HFF-Myc (cell line): ENCODE results near the gene NUP50.

Experiments used
- DNase-seq: peaks from one replicate; pipeline ENCODE4 v3.0.0-alpha.2; 2011; ENCODE audit warnings: low read depth; ENCODE audit errors: extremely low read depth
- H3K4me3 ChIP-seq: replicated peaks from 2 replicates; pipeline ENCODE4 v1.5.1; 2011; ENCODE audit warnings: low read depth, mild to moderate bottlenecking, control low read depth, low read length
- TF ChIP-seq, protein P1 (sequence below): IDR thresholded peaks from 2 replicates; pipeline ENCODE4 v1.5.1; 2012; ENCODE audit warnings: mild to moderate bottlenecking, low read depth, low read length, control low read depth; ENCODE audit errors: missing control alignments

NUP50 gene, protein sequence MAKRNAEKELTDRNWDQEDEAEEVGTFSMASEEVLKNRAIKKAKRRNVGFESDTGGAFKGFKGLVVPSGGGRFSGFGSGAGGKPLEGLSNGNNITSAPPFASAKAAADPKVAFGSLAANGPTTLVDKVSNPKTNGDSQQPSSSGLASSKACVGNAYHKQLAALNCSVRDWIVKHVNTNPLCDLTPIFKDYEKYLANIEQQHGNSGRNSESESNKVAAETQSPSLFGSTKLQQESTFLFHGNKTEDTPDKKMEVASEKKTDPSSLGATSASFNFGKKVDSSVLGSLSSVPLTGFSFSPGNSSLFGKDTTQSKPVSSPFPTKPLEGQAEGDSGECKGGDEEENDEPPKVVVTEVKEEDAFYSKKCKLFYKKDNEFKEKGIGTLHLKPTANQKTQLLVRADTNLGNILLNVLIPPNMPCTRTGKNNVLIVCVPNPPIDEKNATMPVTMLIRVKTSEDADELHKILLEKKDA

DNA sequence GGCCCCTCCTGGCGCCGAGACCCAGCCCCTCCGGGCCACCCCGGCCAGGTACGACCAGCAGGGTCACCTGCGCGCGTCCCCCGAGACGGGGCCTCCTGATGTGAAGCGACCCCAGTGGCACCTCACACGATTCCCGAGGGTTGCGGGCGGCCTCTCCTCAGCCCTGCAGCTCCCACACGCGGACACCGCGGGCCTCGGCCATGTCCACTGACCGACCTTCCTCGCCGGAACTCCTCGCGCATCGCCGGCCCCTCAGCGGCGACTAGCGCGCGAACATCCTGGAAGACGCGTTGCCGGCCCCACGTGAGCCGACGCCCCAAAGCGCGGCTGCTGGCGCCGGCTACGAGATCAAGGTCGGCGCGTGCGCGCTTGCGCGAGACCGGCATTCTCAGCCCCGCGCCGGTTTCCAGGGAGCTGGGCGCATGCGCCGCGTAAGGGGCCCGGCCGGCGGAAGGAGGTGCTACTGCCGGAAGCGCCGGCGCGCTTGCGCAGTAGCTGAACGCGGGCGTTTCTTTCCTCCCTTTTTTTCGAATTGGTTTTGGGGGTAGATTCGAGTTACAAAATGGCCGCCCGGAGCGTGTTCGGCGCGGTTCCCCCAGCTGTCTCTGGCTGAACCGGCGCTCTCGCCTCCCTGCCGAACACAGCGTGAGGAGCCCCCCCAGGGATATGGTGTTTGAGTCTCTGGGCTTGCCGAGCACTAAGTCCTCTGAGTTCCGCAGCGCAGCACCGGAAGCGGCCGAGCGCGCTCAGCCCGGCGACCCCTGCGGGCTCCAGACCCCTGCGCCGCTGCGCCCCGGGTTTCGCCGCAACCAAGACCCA lies at the start of gene NUP50:
NUP50 (plus strand) TSS at position 475 of the 819 bp plus-strand sequence. CDS start 4,253 bp downstream, outside the sequence.
- peak within 1 kb of the TSS; percentile 78 for H3K4me3 ChIP-seq
- peak; percentile 82 for DNase-seq
- TF ChIP-seq, protein P1, sequence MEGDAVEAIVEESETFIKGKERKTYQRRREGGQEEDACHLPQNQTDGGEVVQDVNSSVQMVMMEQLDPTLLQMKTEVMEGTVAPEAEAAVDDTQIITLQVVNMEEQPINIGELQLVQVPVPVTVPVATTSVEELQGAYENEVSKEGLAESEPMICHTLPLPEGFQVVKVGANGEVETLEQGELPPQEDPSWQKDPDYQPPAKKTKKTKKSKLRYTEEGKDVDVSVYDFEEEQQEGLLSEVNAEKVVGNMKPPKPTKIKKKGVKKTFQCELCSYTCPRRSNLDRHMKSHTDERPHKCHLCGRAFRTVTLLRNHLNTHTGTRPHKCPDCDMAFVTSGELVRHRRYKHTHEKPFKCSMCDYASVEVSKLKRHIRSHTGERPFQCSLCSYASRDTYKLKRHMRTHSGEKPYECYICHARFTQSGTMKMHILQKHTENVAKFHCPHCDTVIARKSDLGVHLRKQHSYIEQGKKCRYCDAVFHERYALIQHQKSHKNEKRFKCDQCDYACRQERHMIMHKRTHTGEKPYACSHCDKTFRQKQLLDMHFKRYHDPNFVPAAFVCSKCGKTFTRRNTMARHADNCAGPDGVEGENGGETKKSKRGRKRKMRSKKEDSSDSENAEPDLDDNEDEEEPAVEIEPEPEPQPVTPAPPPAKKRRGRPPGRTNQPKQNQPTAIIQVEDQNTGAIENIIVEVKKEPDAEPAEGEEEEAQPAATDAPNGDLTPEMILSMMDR = no peak

DNA sequence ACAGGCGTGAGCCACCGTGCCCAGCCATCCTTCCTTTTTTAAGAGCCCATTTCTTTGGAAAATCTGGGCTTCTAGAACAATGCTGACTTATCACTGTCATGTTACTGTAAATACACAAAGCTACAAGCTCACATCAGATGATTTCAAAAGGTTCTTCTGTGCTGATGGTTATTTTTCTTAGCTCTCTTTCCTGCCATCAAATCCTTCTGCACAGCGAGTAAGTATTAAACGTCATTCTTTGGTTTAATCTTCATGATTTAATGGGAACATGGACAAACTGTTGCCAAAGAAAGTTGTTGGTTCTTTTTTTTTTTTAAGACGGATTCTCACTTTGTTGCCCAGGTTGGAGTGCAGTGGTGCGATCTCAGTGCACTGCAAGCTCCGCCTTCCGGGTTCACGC lies 43.3 kb upstream of the NUP50 start:
- TF ChIP-seq, protein P1 = no peak
- DNase-seq = no peak
- no peak overlapping the region for H3K4me3 ChIP-seq

DNA sequence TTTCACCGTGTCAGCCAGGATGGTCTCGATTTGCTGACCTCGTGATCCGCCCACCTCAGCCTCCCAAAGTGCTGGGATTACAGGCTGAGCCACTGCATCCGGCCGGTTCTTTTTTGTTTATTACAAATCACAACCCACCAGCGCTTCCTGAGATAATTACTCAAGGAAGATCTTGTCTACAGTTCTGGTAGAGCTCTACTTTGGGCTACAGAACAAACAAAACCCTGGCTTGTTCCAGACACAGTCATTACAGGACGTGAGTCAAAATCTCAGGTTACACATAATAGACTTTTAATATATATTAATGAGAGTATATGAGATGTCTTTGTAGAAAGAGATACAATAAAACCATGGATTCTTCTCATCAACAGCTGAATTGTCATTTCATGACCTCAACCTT lies 42.8 kb upstream of the NUP50 start:
- no peak for DNase-seq
- TF ChIP-seq, protein P1 = no peak
- H3K4me3 ChIP-seq = no peak overlapping the region

DNA sequence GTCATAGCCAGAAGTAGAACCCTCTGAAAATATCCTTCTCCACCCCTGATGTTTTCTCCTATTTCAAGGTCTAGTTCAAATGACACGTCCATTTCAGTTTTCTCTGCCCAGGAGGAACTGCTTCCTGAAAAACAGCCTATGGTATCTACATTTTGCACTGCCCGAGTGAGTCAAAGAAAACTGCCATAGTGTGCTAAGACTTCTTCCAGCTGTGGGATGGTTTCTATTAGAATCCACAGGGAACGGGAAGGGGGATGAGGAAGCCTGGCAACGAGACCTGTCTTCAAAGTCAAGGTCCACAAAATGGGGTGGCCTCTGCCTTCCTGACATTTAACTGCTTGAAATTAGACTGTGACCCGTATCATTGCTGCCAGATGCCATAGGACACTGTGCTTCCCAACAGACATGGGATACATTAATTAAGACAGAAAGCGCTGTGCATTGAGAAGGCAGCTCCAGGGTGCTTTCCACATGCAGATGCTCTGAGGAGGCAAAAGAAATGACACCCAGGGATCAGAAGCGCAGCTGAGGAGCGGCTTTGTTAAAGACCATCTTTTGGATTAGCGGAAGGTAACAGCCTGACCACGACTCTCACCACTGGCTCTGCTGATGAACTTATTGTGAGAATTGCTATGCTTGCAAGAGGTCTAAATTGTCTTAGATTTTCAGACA lies 39.4 kb upstream of the NUP50 start:
- TF ChIP-seq, protein P1 = no peak
- no peak for DNase-seq
- H3K4me3 ChIP-seq = no peak overlapping the region

DNA sequence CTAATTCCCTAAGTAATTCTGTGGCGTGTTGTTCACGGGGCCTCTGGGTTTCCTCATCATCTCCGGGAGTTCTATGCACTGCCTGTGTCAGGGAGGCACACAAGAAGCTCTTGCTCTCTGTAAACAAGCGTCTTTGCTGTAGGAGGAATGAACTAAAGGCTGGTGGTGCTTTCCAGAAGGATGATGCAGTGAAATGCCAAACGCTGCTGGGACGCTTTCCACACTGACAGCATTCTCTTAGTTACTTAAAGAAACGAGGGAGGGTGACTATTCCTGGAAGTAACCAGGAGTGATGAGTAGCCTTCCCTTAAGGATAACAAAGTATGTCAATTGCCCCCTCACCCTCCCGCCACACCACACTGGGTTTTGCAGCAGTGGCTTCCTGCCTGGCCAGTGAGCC lies 38.5 kb upstream of the NUP50 start:
- H3K4me3 ChIP-seq = no peak overlapping the region
- no peak for DNase-seq
- TF ChIP-seq, protein P1 = no peak

DNA sequence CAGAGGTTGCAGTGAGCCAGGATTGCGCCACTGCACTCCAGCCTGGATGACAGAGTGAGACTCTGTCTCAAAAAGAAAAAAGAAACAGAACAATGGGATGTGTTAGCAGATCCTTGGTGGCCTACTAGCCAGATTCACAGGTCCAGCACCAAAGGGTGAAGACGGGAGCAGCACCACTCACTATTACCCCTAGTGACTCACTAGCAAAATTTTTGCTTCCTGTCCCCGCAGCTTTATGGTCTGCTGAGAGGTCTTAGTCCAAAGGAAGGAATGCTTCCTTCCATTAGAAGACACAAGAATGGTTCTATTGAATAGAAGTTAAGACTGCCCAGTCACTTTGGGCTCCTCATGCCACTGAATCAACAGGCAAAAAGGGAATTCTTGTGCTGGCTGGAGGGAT lies 35.9 kb upstream of the NUP50 start:
- H3K4me3 ChIP-seq = no peak overlapping the region
- TF ChIP-seq, protein P1 = no peak
- no peak for DNase-seq
